GM18517 (cell line): ENCODE data around the gene PLEKHJ1.

Experiments
- ATAC-seq: cut with Tn5 transposase; IDR thresholded peaks from one replicate; pipeline ENCODE4 v1.9.1; 2021; ENCODE audit warnings: mild to moderate bottlenecking, moderate library complexity; ENCODE audit not compliant: unreplicated experiment

The PLEKHJ1 gene

GRCh38 chr19:2224754-2225349, 11.3 kb downstream of the PLEKHJ1 start:
- ATAC-seq: no peak

DNA sequence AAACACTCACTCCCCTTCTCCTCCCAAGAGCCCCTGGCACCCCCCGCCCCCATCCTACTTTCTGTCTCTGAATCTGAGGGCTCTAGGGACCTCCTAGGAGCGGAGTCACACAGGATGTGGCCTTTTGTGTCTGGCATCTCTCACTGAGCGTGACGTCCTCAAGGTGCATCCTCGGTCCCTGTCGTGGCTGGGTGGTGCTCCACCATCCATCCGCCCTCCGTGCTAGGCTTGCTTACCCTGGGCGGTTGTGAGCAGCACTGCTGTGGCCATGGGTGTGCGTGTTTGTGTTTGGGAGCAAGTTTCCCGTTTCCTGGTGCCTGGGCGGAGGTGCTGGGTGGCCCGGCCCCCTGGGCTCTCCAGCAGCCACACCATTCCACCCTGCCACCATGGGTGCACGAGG, 12.2 kb downstream of the PLEKHJ1 start:
- no peak for ATAC-seq

DNA sequence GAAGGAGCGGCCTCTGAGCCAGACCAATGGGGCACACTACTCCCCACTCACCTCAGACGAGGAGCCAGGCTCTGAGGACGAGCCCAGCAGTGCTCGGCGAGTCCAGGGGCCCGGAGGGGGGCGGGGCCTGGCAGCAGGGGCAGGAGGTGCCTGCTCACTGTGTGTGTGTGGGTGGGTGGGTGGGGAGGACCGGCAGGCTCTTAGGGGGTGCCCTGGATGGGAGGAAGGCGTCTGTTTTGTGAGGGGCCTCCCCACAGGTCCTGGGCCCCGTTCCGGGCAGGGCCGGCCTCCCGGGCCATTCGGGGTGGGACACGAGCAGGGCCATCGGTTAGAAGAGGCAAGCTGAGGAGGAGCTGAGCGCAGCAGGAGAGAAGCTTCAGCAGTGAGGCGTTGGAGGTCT, 12.7 kb downstream of the PLEKHJ1 start:
- ATAC-seq: no peak

DNA sequence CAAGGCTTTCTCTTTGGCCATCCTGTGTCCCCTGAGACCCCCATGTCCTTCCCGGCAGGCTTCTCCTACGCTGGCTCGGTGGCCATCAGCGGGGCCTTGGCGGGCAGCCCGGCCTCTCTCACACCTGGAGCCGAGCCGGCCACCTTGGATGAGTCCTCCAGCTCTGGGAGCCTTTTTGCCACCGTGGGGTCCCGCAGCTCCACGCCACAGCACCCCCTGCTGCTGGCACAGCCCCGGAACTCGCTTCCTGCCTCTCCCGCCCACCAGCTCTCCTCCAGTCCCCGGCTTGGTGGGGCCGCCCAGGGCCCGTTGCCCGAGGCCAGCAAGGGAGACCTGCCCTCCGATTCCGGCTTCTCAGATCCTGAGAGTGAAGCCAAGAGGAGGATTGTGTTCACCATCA, 14.2 kb downstream of the PLEKHJ1 start:
- ATAC-seq: no peak

GRCh38 chr19:2221250-2221831, 14.8 kb downstream of the PLEKHJ1 start:
- no peak for ATAC-seq

GRCh38 chr19:2219726-2220125, 16.4 kb downstream of the PLEKHJ1 start:
- ATAC-seq: no peak

DNA sequence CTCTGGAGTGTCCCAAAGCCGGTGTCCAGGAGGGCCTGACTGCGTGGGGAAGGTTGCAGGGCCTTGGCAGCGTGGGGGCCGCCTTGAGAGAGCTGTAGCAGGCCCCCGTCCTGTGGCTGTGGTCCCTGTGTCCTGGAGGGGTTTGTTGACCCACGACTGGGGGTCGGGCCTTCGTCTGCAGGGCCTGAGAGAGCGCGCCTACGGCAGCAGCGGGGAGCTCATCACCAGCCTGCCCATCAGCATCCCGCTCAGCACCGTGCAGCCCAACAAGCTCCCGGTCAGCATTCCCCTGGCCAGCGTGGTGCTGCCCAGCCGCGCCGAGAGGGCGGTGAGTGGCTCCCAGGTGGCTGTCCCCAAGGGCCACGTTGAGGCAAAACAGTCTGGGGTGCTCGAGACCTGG, 18.5 kb downstream of the PLEKHJ1 start:
- ATAC-seq: no peak

DNA sequence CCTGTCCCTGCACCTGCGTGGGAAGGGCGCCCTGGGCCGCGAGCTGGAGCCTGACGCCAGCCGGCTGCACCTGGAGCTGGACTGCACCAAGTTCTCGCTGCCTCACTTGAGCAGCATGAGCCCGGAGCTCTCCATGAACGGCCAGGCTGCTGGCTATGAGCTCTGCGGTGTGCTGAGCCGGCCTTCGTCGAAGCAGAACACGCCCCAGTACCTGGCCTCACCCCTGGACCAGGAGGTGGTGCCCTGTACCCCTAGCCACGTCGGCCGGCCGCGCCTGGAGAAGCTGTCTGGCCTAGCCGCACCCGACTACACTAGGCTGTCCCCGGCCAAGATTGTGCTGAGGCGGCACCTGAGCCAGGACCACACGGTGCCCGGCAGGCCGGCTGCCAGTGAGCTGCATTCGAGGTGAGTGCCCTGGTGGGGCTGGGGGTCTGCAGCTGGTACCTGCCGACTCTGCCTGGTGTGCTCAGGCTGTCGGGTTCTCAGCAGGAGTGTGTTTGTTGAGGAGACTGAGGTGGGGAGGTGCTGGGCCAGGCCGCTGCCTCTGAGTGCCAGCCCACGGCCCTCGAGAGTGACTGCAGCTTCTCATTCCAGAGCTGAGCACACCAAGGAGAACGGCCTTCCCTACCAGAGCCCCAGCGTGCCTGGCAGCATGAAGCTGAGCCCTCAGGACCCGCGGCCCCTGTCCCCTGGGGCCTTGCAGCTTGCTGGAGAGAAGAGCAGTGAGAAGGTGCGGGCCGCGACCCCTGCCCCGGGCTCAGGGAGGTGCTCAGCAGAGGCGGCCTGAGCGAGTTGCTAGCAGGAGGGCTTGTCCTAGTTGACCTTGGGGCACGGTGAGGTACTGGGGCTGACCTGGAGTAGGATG, 19.5 kb downstream of the PLEKHJ1 start:
- no peak for ATAC-seq

GRCh38 chr19:2215281-2215751, 20.8 kb downstream of the PLEKHJ1 start:
- ATAC-seq: no peak

GRCh38 chr19:2214251-2214650, 21.9 kb downstream of the PLEKHJ1 start:
- ATAC-seq: no peak

DNA sequence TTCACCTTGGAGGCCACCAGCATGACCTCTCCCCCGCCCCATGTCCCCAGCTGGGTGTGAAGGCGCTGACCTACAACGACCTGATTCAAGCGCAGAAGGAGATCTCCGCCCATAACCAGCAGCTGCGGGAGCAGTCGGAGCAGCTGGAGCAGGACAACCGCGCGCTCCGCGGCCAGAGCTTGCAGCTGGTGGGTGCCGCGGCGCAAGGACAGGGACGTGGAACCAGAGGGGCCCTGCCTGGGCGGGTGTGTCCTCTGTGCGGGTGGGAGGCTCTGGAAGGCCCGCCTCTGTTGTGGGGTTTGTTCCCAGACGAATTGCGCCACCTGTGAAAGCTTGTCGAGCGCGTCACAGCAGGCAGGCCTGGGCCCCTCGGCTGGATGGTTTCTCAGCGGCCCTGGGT, 22.3 kb downstream of the PLEKHJ1 start:
- ATAC-seq: no peak

GRCh38 chr19:2212861-2213711, 23.0 kb downstream of the PLEKHJ1 start:
- no peak for ATAC-seq

DNA sequence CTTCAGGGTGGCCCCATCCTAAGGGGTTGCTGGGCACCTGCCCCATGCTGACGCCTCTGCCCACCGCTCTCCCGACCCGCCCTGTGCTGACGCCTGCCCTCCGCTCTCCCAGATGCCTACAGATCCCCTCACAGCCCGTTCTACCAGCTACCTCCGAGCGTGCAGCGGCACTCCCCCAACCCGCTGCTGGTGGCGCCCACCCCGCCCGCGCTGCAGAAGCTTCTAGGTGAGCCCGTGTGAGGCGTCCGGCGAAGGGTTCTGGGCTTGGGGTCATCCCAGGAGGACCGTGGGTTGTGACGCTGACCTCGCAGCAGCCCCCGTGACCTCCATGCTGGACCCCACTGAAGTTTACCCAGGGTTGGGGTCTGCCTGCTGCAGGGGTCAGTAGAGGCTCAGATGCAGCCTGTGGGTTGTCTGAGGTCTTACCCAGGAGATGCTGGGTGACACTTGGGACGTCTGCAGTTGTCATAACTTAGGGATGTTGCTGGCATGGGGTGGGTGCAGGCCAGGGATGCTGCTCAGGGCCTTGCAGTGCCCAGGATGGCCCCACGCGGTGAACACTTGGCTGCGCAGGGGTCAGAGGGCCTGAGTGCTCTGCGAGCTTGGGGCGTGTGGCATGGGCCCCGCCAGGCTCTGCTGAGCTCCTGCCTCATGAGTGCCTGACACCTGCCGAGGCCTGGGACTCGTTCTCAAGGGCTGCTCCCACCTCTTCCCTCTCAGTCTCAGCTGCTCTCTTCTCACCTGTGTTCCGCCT, 25.0 kb downstream of the PLEKHJ1 start:
- ATAC-seq: no peak

DNA sequence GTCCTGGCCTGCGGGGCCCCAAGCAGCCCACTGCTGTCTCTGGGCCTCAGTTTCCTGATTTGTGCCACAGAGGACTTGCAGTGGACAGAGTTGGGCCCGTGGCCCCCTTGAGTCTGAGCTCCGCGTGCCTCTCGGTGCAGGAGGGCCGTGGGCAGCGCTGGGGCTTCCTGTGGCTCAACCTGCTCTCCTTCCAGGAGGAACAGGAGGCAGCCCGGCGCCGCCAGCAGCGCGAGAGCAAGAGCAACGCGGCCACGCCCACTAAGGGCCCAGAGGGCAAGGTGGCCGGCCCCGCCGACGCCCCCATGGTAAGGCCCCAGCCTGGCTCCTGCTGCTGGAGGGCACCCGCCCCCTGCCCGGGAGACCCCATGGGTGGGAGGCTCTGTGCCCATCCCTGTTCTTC, 25.9 kb downstream of the PLEKHJ1 start:
- no peak for ATAC-seq

GRCh38 chr19:2209408-2209807, 26.7 kb downstream of the PLEKHJ1 start:
- no peak for ATAC-seq

- no peak for ATAC-seq
These were observed 27.2 kb downstream of the PLEKHJ1 start for GRCh38 chr19:2208975-2209374.

- ATAC-seq: no peak
These were observed 27.9 kb downstream of the PLEKHJ1 start for GRCh38 chr19:2207991-2208860.

DNA sequence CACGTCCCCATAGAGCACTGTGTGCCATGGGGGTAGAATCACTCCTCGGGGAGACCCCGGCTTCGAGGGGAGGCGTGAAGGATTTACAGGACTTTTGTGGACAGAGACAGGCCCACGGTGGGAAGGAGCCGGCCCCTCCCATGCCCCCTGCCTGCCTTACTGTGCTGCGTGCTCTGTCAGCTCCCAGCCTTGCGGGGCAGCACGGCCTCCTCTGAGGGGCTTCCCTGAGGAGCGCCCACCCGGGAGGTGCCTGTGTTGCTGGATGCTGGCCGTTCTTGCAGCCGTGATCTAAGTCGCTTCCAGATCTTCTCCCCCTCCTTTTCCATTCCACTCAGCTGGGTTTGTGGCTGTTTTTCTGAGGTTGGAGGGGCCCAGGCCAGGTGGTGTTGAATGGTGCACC, 29.1 kb downstream of the PLEKHJ1 start:
- no peak for ATAC-seq

DNA sequence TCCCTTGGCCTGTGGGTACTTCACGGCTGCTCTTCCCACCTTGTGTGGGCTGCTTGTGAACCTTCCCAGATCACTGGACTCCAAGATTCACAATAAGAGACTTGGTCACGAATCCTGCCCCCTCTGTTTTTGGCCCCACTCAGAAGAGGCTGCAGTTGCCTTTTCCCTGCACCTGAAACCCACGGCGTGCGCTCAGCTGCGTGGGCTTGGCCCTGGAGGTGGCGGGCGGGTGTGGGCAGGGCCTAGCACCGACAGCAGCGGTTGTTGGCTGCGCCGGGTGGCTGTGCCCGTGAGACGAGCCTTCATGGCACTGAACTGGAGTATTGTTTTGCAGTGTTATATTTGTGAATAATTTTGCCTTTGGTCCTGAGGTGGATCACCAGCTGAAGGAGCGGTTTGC, 33.8 kb downstream of the PLEKHJ1 start:
- ATAC-seq: no peak
